DND-41 (cell line): ENCODE measurements around the gene SETD3.

Source experiments
- CTCF ChIP-seq: IDR thresholded peaks from 2 replicates; pipeline ENCODE4 v1.5.1; 2012; ENCODE audit warnings: borderline replicate concordance, low read length, moderate library complexity, mild to moderate bottlenecking; ENCODE audit not compliant: poor library complexity, severe bottlenecking; ENCODE audit errors: extremely low read depth
- EZH2 ChIP-seq: IDR thresholded peaks from 3 replicates; pipeline ENCODE4 v1.6.1; 2012; ENCODE audit warnings: borderline replicate concordance, low read depth, mild to moderate bottlenecking, moderate library complexity, low read length, inconsistent platforms; ENCODE audit not compliant: severe bottlenecking

- TF ChIP-seq CTCF (no peak), EZH2 (no peak)
Observed at GRCh38 chr14:99512571-99513182, 32.0 kb upstream of the SETD3 start.
